HS-27A (cell line): Measurements from ENCODE around the gene TMEM62.
"Not testable (repeated sequence)": the region's sequence is repeated elsewhere in the genome, so short reads cannot be mapped to it uniquely, and the experiment has no call there.

Experiments used
- DNase-seq: peaks from one replicate; pipeline ENCODE4 v3.0.0-alpha.2; 2012; ENCODE audit warnings: low read depth, missing footprints

The TMEM62 gene

GRCh38 chr15:43125100-43125661 is 8.2 kb upstream of the TMEM62 start:
- DNase-seq = no peak

DNA sequence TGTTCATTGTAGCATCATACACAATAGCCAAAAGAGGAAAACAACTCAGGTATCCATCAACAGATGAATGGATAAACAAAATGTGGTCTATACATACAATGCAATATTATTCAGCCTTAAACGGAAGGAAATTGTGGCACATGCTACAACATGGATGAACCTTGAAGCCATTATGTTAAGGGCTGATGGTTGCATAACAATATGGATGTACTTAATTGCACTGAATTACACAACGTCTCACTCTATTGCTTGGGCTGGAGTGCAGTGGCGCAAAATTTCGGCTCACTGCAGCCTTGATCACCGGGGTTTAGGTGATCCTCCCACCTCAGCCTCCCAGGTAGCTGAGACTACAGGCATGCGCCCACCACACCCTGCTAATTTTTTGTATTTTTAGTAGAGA is 7.0 kb upstream of the TMEM62 start:
- no peak for DNase-seq

- DNase-seq = no peak
Measured at GRCh38 chr15:43127752-43128151, 5.6 kb upstream of the TMEM62 start.

- DNase-seq = not testable (repeated sequence)
Measured at GRCh38 chr15:43128174-43128979, 5.0 kb upstream of the TMEM62 start.

- DNase-seq = no peak
Measured at GRCh38 chr15:43128980-43129335, 4.4 kb upstream of the TMEM62 start.

DNA sequence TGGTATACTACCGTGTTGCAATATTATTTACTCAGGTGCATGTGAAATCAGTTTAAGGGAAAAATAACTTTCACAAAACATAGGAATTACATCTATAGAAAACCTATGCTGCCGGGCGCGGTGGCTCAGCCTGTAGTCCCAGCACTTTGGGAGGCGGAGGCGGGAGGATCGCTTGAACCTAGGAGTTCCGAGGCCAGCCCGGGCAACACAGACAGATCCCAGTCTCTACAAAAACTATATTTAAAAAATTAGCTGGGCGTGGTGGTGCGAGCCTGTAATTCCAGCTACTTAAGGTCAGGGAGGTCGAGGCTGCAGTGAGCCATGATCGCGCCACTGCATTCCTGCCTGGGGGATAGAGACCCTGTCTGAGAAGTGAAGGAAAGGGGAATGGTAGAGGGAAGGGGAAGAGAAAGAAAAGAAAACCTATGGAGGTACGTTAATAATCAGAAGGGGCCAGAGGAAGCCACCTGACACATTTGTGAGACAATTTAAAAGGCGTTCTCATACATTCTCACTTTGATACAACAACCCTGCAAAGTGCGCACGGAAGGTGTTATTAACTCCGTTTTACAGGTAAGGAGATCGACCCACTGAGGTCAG is 456 bp upstream of the TMEM62 start:
- DNase-seq = no peak

DNA sequence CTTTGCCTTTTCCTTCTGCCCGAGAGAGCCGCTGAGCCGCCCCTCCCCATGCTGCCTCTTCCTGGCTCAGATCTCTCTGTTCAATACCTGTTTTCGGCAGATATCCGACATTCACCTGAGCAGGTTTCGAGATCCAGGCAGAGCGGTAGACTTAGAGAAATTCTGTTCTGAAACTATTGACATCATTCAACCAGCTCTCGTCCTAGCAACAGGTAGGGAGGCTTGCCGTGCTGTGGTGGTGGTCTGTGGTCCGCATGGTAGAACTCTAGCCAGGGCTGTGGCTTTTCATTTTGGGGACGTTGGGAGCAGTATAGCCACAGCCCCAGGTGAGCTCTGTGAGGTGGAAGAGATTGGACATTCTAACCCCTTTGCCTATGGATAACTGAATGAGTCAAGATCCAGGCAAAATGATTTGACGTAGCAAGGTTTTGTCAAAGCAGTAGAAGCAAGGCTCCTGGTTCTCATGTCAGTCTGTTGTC is 810 bp downstream of the TMEM62 start:
- DNase-seq = no peak

- no peak for DNase-seq
Measured at GRCh38 chr15:43135351-43135750, 2.0 kb downstream of the TMEM62 start.

DNA sequence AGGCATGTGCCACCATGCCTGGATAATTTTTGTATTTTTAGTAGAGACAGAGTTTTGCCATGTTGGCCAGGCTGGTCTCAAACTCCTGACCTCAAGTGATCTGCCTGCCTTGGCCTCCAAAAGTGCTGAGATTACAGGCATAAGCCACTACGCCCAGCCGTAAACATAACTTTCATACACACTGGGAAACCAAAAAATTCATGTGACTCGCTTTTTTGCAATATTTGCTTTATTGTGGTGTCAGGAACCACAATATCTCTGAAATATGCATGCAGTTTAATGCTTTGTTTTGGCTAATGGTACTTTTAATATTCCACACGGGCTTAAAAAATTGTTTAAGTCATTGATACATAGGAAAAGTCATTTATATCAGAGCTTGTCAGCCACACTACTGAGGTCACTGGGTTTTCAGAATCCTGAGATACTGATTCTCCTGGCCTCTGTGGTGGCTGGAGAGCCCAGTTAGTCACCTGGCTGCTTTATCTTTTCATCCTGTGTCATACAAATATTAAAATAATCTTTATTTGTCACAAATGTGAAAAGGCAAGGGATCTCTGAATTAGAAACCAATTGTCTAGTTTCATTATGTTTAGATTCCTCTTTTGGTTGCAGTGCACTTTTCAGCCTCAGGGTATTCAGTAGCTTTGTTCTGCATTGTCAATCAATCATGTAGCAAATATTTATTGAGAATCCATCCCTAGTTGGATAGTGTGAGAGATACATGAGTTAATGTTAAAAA is 10.0 kb downstream of the TMEM62 start:
- no peak for DNase-seq

- no peak for DNase-seq
Measured at GRCh38 chr15:43144512-43144911, 11.1 kb downstream of the TMEM62 start.

DNA sequence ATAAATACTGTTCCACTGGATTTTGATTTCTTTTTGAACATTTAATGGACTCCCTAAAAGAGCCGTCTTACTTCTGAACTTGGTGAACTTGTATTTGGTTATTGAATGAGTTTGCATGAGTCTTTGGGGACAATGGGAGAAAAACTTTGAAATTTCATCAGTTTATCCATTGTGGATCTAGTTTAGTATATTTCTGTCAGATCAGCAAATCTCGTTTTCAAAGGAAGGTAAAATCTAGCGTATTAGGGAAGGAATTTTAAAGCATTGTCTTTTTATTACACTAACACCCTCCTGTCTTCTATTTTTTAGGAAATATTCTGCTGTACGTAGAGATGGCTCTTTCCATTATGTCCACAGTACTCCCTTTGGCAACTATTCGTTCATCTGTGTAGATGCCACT is 12.8 kb downstream of the TMEM62 start:
- no peak for DNase-seq

- DNase-seq = peak; percentile 94
Measured at GRCh38 chr15:43150191-43150929, 17.0 kb downstream of the TMEM62 start.

GRCh38 chr15:43151688-43152087 is 18.3 kb downstream of the TMEM62 start:
- DNase-seq = no peak

DNA sequence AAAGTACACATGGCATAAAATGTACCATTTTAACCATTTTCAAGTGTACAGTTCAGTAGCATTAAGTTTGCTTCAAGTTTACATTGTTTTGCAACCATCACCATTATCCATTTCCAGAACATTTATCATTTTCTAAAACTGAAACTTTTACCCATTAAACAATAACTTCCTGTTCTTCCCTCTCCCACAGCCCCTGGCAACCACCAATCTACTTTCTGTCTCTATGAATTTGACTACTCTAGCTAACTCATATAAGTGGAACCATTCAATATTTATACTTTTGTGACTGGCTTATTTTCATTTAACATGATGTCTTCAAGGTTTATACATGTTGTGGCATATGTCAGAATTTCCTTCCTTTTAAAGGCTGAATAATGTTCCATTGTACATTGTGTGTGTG is 19.9 kb downstream of the TMEM62 start:
- DNase-seq = no peak

DNA sequence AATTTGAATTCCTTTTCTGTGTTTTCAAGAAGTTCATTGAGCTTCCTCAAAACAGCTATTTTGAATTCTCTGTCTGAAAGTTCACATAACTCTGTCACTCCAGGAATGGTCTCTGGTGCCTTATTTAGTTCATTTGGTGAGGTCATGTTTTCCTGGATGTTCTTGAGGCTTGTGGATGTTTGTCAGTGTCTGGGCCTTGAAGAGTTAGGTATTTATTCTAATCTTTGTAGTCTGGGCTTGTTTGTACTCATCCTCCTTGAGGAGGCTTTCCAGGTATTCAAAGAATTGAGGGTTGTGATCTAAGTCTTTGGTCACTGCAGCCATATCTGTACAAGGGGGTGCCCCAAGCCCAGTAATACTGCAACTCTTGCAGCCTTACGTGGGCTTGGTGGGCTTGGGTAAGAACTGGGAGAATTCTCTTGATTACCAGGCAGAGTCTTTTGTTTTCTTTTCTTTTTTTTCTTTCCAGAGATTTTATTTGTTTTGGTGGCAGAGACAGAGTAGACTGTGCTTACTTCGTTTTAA is 32.5 kb downstream of the TMEM62 start:
- no peak for DNase-seq

GRCh38 chr15:43167261-43167660 is 33.9 kb downstream of the TMEM62 start:
- DNase-seq = not testable (repeated sequence)

- no peak for DNase-seq
Measured at GRCh38 chr15:43168192-43169107, 35.1 kb downstream of the TMEM62 start.

GRCh38 chr15:43169888-43170287 is 36.5 kb downstream of the TMEM62 start:
- DNase-seq = peak; percentile 35

- not testable (repeated sequence) for DNase-seq
Measured at GRCh38 chr15:43175656-43176309, 42.4 kb downstream of the TMEM62 start.

- DNase-seq = not testable (repeated sequence)
Measured at GRCh38 chr15:43177147-43177546, 43.8 kb downstream of the TMEM62 start.
